DOHH2 (cell line): ENCODE measurements around the gene NRXN3.

ENCODE experiments used
- H3F3A ChIP-seq: fragments of 200-600 bp; sonication (generic), shearing (Covaris generic); 2 replicates; pipeline ENCODE4 v1.6.0; 2016; ENCODE audit warnings: antibody characterized with exemption, mild to moderate bottlenecking; ENCODE audit not compliant: control insufficient read depth, insufficient read depth
- H3K27ac ChIP-seq: fragments of 200-600 bp; sonication (generic); 2 replicates; pipeline ENCODE4 v1.5.1; 2014; ENCODE audit warnings: low read depth, mild to moderate bottlenecking, low read length, moderate library complexity
- H3K27me3 ChIP-seq: fragments of 200-600 bp; sonication (generic); 2 replicates; pipeline ENCODE4 v1.6.1; 2014; ENCODE audit warnings: mild to moderate bottlenecking, low read length, mixed read lengths; ENCODE audit not compliant: control insufficient read depth
- H3K36me3 ChIP-seq: fragments of 200-600 bp; sonication (generic); 2 replicates; pipeline ENCODE4 v1.6.1; 2014; ENCODE audit warnings: mild to moderate bottlenecking, low read length, moderate library complexity, mixed read lengths; ENCODE audit not compliant: control insufficient read depth
- H3K4me1 ChIP-seq: fragments of 200-600 bp; sonication (generic); 2 replicates; pipeline ENCODE4 v1.6.1; 2014; ENCODE audit warnings: mild to moderate bottlenecking, low read length, mixed read lengths; ENCODE audit not compliant: control insufficient read depth
- H3K4me2 ChIP-seq: fragments of 200-600 bp; sonication (generic); 2 replicates; pipeline ENCODE4 v1.6.0; 2014; ENCODE audit warnings: mild to moderate bottlenecking, low read length, moderate library complexity
- H3K4me3 ChIP-seq: fragments of 200-600 bp; sonication (generic); 2 replicates; pipeline ENCODE4 v1.5.1; 2014; ENCODE audit warnings: mild to moderate bottlenecking, low read length, mixed read lengths
- H3K79me2 ChIP-seq: fragments of 200-600 bp; sonication (generic); 2 replicates; pipeline ENCODE4 v1.6.1; 2014; ENCODE audit warnings: mild to moderate bottlenecking, low read length, mixed read lengths; ENCODE audit not compliant: control insufficient read depth
- H3K9me2 ChIP-seq: fragments of 200-600 bp; sonication (generic); replicated peaks from 2 replicates; pipeline ENCODE4 v1.6.1; 2014; ENCODE audit warnings: mild to moderate bottlenecking, low read length, mixed read lengths; ENCODE audit not compliant: control insufficient read depth
- H3K9me3 ChIP-seq: fragments of 200-600 bp; sonication (generic); 2 replicates; pipeline ENCODE4 v1.6.1; 2014; ENCODE audit warnings: antibody characterized with exemption, low read length, mixed read lengths; ENCODE audit not compliant: control insufficient read depth, insufficient read depth
- H4K20me1 ChIP-seq: fragments of 200-600 bp; sonication (generic); 2 replicates; pipeline ENCODE4 v1.6.0; 2014; ENCODE audit warnings: low read depth, mild to moderate bottlenecking, antibody characterized with exemption, low read length, moderate library complexity; ENCODE audit not compliant: control insufficient read depth, insufficient read depth
- CTCF ChIP-seq: fragments of 200-600 bp; sonication (generic); IDR thresholded peaks from one replicate; pipeline ENCODE4 v1.5.1; 2014; ENCODE audit warnings: antibody characterized with exemption, mild to moderate bottlenecking, low read depth, low read length; ENCODE audit not compliant: poor library complexity, severe bottlenecking
- EZH2phosphoT487 ChIP-seq: fragments of 200-600 bp; sonication (generic); IDR thresholded peaks from 2 replicates; pipeline ENCODE4 v1.6.1; 2017; ENCODE audit warnings: borderline replicate concordance, mild to moderate bottlenecking, antibody characterized with exemption, low read length, moderate library complexity, mixed read lengths

NRXN3 gene

GRCh38 chr14:78307671-78308070, 137.5 kb downstream of the NRXN3 start:
- H3K27me3 ChIP-seq, result peaks cover 2% of the 10 kb centered on the region
- no peaks in the 10 kb centered on the region for H3K4me1 ChIP-seq
- H3K9me3 ChIP-seq, result no peaks in the 10 kb centered on the region
- no peak overlapping the region for H3K27ac ChIP-seq
- H3F3A ChIP-seq, result no peaks in the 10 kb centered on the region
- no peaks in the 10 kb centered on the region for H3K79me2 ChIP-seq
- H3K9me2 ChIP-seq, result no peaks in the 10 kb centered on the region
- H3K36me3 ChIP-seq, result no peaks in the 10 kb centered on the region
- H4K20me1 ChIP-seq, result no peaks in the 10 kb centered on the region
- TF ChIP-seq CTCF (no peak), EZH2phosphoT487 (no peak)
- no peak overlapping the region for H3K4me2 ChIP-seq
- H3K4me3 ChIP-seq, result no peak overlapping the region

- no peak overlapping the region for H3K4me2 ChIP-seq
- no peaks in the 10 kb centered on the region for H4K20me1 ChIP-seq
- H3K36me3 ChIP-seq, result no peaks in the 10 kb centered on the region
- H3K4me3 ChIP-seq, result no peak overlapping the region
- no peaks in the 10 kb centered on the region for H3K4me1 ChIP-seq
- no peaks in the 10 kb centered on the region for H3K79me2 ChIP-seq
- no peaks in the 10 kb centered on the region for H3K9me2 ChIP-seq
- no peak overlapping the region for H3K27ac ChIP-seq
- no peaks in the 10 kb centered on the region for H3K9me3 ChIP-seq
- TF ChIP-seq EZH2phosphoT487 (no peak), CTCF (no peak)
- H3K27me3 ChIP-seq, result peaks cover 2% of the 10 kb centered on the region
- H3F3A ChIP-seq, result no peaks in the 10 kb centered on the region
Observed at GRCh38 chr14:78308079-78308478, 137.9 kb downstream of the NRXN3 start.

GRCh38 chr14:78310272-78310671, 140.1 kb downstream of the NRXN3 start:
- H3K4me3 ChIP-seq, result no peak overlapping the region
- peaks cover 2% of the 10 kb centered on the region for H3K27me3 ChIP-seq
- no peak overlapping the region for H3K27ac ChIP-seq
- no peaks in the 10 kb centered on the region for H3K9me3 ChIP-seq
- H3K4me2 ChIP-seq, result no peak overlapping the region
- TF ChIP-seq CTCF (no peak), EZH2phosphoT487 (no peak)
- H3F3A ChIP-seq, result no peaks in the 10 kb centered on the region
- H4K20me1 ChIP-seq, result no peaks in the 10 kb centered on the region
- H3K36me3 ChIP-seq, result no peaks in the 10 kb centered on the region
- no peaks in the 10 kb centered on the region for H3K9me2 ChIP-seq
- no peaks in the 10 kb centered on the region for H3K79me2 ChIP-seq
- no peaks in the 10 kb centered on the region for H3K4me1 ChIP-seq

- Histone ChIP-seq H3K4me1 (no peaks in the 10 kb centered on the region), H3K9me2 (no peaks in the 10 kb centered on the region), H4K20me1 (no peaks in the 10 kb centered on the region), H3F3A (no peaks in the 10 kb centered on the region), H3K79me2 (no peaks in the 10 kb centered on the region), H3K36me3 (no peaks in the 10 kb centered on the region), H3K27me3 (peaks cover 2% of the 10 kb centered on the region), H3K4me3 (no peak overlapping the region), H3K9me3 (no peaks in the 10 kb centered on the region), H3K27ac (no peak overlapping the region), H3K4me2 (no peak overlapping the region)
- TF ChIP-seq CTCF, result no peak
- TF ChIP-seq EZH2phosphoT487, result no peak
Observed at GRCh38 chr14:78313499-78313898, 143.3 kb downstream of the NRXN3 start.
